SK-N-SH treated with all-trans-retinoic acid at 6 μM for 48 hours (cell line): ENCODE results near the gene AKR1A1.
A peak's percentile ranks its signal among the peaks of the same experiment; 100 is the strongest.

Source experiments
- ATAC-seq: fragments of 200-7000 bp; cut with Tn5 transposase; 3 replicates; pipeline ENCODE4 v1.9.1; 2020; ENCODE audit warnings: mild to moderate bottlenecking, moderate library complexity
- ARNTL ChIP-seq: fragments of 450-650 bp; formaldehyde crosslinking; IDR thresholded peaks from 2 replicates; pipeline ENCODE4 v1.5.0; 2020; ENCODE audit warnings: low read depth, mild to moderate bottlenecking, moderate library complexity, borderline replicate concordance
- BACH2 ChIP-seq: fragments of 250-450 bp; sonication (Bioruptor Pico); IDR thresholded peaks from 2 replicates; pipeline ENCODE4 v1.9.0; 2021; ENCODE audit warnings: mild to moderate bottlenecking, borderline replicate concordance
- CSDC2 ChIP-seq: fragments of 250-450 bp; sonication (Bioruptor Pico); IDR thresholded peaks from 2 replicates; pipeline ENCODE4 v1.5.0; 2020; ENCODE audit warnings: mild to moderate bottlenecking, moderate library complexity
- ESRRG ChIP-seq: fragments of 250-450 bp; sonication (Bioruptor Pico); IDR thresholded peaks from 2 replicates; pipeline ENCODE4 v1.6.1; 2021; ENCODE audit warnings: mild to moderate bottlenecking
- ISL1 ChIP-seq: fragments of 250-450 bp; sonication (Bioruptor Pico); IDR thresholded peaks from 2 replicates; pipeline ENCODE4 v2.1.2; 2022; ENCODE audit warnings: mild to moderate bottlenecking, moderate library complexity
- OSR1 ChIP-seq: fragments of 250-450 bp; sonication (Bioruptor Pico); IDR thresholded peaks from 2 replicates; pipeline ENCODE4 v1.8.0; 2022; ENCODE audit warnings: moderate library complexity, mild to moderate bottlenecking, inconsistent platforms
- PATZ1 ChIP-seq: fragments of 250-450 bp; sonication (Bioruptor Pico); IDR thresholded peaks from 2 replicates; pipeline ENCODE4 v1.8.0; 2020; ENCODE audit warnings: mild to moderate bottlenecking, moderate library complexity, borderline replicate concordance
- PPARA ChIP-seq: fragments of 250-450 bp; sonication (Bioruptor Pico); IDR thresholded peaks from 2 replicates; pipeline ENCODE4 v1.5.0; 2020; ENCODE audit warnings: mild to moderate bottlenecking, borderline replicate concordance
- RARB ChIP-seq: fragments of 250-450 bp; sonication (Bioruptor Pico); IDR thresholded peaks from 2 replicates; pipeline ENCODE4 v1.8.0; 2021; ENCODE audit warnings: mild to moderate bottlenecking, moderate library complexity
- SNAI2 ChIP-seq: fragments of 250-450 bp; sonication (Bioruptor Pico); IDR thresholded peaks from 2 replicates; pipeline ENCODE4 v1.5.0; 2020; ENCODE audit warnings: mild to moderate bottlenecking, moderate library complexity
- TCF4 ChIP-seq: fragments of 250-450 bp; sonication (Bioruptor Pico); IDR thresholded peaks from 2 replicates; pipeline ENCODE4 v1.8.0; 2021; ENCODE audit warnings: mild to moderate bottlenecking, moderate library complexity, borderline replicate concordance
- TOX ChIP-seq: fragments of 250-450 bp; sonication (Bioruptor Pico); IDR thresholded peaks from 2 replicates; pipeline ENCODE4 v1.8.0; 2021; ENCODE audit warnings: mild to moderate bottlenecking, moderate library complexity, borderline replicate concordance
- ZC3H10 ChIP-seq: fragments of 250-450 bp; sonication (Bioruptor Pico); IDR thresholded peaks from 2 replicates; pipeline ENCODE4 v1.5.1; 2021; ENCODE audit warnings: mild to moderate bottlenecking, moderate library complexity
- ZFP3 ChIP-seq: fragments of 250-450 bp; sonication (Bioruptor Pico); IDR thresholded peaks from 2 replicates; pipeline ENCODE4 v1.5.0; 2020; ENCODE audit warnings: mild to moderate bottlenecking, moderate library complexity
- ZNF565 ChIP-seq: fragments of 450-650 bp; formaldehyde crosslinking; conservative IDR thresholded peaks from 2 replicates; pipeline ENCODE4 v1.5.0; 2020; ENCODE audit warnings: low read depth, mild to moderate bottlenecking, moderate library complexity
- ZNF70 ChIP-seq: fragments of 450-650 bp; formaldehyde crosslinking; IDR thresholded peaks from 2 replicates; pipeline ENCODE4 v1.5.0; 2020; ENCODE audit warnings: mild to moderate bottlenecking, moderate library complexity
- ZNF8 ChIP-seq: fragments of 450-650 bp; formaldehyde crosslinking; IDR thresholded peaks from 2 replicates; pipeline ENCODE4 v1.5.0; 2020; ENCODE audit warnings: mild to moderate bottlenecking, moderate library complexity
- TF ChIP-seq, protein P1 (sequence below): fragments of 250-450 bp; sonication (Bioruptor Pico); IDR thresholded peaks from 2 replicates; pipeline ENCODE4 v1.8.0; 2021; ENCODE audit warnings: low read depth, mild to moderate bottlenecking, moderate library complexity, borderline replicate concordance
- TF ChIP-seq, protein P2 (sequence below): fragments of 250-450 bp; sonication (Bioruptor Pico); IDR thresholded peaks from 2 replicates; pipeline ENCODE4 v1.5.0; 2020; ENCODE audit warnings: mild to moderate bottlenecking, moderate library complexity
- TF ChIP-seq, protein P3 (sequence below): fragments of 250-450 bp; sonication (Bioruptor Pico); IDR thresholded peaks from 2 replicates; pipeline ENCODE4 v1.5.1; 2020; ENCODE audit warnings: low read depth, mild to moderate bottlenecking, moderate library complexity

Gene AKR1A1

GRCh38 chr1:45550401-45551351 is at the start of gene AKR1A1:
Gene AKR1A1, plus strand, starts transcription at chr1:45550826. Its CDS starts 10,969 bp downstream, at chr1:45561795.
- TF ChIP-seq TOX (CRISPR knock-in tag), result no peak
- TF ChIP-seq CSDC2 (CRISPR knock-in tag), result peak; percentile 89; the same call in 1 of the 2 replicates
- TF ChIP-seq, protein P1, sequence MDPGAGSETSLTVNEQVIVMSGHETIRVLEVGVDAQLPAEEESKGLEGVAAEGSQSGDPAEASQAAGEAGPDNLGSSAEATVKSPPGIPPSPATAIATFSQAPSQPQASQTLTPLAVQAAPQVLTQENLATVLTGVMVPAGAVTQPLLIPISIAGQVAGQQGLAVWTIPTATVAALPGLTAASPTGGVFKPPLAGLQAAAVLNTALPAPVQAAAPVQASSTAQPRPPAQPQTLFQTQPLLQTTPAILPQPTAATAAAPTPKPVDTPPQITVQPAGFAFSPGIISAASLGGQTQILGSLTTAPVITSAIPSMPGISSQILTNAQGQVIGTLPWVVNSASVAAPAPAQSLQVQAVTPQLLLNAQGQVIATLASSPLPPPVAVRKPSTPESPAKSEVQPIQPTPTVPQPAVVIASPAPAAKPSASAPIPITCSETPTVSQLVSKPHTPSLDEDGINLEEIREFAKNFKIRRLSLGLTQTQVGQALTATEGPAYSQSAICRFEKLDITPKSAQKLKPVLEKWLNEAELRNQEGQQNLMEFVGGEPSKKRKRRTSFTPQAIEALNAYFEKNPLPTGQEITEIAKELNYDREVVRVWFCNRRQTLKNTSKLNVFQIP (CRISPR knock-in tag), result 0 out of 2 replicates have a peak, but pooled peaks have one; percentile 16
- TF ChIP-seq, protein P2, sequence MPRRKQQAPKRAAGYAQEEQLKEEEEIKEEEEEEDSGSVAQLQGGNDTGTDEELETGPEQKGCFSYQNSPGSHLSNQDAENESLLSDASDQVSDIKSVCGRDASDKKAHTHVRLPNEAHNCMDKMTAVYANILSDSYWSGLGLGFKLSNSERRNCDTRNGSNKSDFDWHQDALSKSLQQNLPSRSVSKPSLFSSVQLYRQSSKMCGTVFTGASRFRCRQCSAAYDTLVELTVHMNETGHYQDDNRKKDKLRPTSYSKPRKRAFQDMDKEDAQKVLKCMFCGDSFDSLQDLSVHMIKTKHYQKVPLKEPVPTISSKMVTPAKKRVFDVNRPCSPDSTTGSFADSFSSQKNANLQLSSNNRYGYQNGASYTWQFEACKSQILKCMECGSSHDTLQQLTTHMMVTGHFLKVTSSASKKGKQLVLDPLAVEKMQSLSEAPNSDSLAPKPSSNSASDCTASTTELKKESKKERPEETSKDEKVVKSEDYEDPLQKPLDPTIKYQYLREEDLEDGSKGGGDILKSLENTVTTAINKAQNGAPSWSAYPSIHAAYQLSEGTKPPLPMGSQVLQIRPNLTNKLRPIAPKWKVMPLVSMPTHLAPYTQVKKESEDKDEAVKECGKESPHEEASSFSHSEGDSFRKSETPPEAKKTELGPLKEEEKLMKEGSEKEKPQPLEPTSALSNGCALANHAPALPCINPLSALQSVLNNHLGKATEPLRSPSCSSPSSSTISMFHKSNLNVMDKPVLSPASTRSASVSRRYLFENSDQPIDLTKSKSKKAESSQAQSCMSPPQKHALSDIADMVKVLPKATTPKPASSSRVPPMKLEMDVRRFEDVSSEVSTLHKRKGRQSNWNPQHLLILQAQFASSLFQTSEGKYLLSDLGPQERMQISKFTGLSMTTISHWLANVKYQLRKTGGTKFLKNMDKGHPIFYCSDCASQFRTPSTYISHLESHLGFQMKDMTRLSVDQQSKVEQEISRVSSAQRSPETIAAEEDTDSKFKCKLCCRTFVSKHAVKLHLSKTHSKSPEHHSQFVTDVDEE (CRISPR knock-in tag), result peak; percentile 50; the same call in 1 of the 2 replicates
- TF ChIP-seq ZNF70 (CRISPR knock-in tag), result 0 out of 2 replicates have a peak, but pooled peaks have one; percentile 4
- peak; percentile 43; the same call in 1 of the 2 replicates for TF ChIP-seq ZFP3
- TF ChIP-seq TCF4, result 0 out of 2 replicates have a peak, but pooled peaks have one; percentile 30
- no peak for TF ChIP-seq ZC3H10 (CRISPR knock-in tag)
- ATAC-seq, result peak; percentile 97

DNA sequence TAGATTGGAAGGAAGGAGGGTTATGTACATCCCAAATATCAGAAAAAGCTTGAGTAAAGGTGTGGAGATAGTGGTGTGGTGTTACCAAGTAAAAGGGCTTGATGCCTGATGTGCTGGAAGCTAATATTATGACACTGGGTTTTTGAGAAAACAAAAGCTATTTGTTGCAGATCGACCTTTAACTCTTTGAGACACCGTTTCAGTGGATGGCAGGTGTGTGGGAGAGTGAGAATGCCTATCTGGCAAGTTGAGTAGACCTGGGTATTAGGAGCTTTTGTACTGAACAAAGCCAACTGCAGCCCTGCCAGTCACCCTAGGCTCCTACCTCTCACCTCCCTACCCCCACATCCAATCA is 49.1 kb upstream of the AKR1A1 start:
- no peak for TF ChIP-seq ESRRG (CRISPR knock-in tag)
- no peak for TF ChIP-seq TOX (CRISPR knock-in tag)
- TF ChIP-seq ARNTL (CRISPR knock-in tag), result no peak
- no peak for TF ChIP-seq ZNF8
- no peak for TF ChIP-seq ZNF70 (CRISPR knock-in tag)
- ATAC-seq, result no peak

DNA sequence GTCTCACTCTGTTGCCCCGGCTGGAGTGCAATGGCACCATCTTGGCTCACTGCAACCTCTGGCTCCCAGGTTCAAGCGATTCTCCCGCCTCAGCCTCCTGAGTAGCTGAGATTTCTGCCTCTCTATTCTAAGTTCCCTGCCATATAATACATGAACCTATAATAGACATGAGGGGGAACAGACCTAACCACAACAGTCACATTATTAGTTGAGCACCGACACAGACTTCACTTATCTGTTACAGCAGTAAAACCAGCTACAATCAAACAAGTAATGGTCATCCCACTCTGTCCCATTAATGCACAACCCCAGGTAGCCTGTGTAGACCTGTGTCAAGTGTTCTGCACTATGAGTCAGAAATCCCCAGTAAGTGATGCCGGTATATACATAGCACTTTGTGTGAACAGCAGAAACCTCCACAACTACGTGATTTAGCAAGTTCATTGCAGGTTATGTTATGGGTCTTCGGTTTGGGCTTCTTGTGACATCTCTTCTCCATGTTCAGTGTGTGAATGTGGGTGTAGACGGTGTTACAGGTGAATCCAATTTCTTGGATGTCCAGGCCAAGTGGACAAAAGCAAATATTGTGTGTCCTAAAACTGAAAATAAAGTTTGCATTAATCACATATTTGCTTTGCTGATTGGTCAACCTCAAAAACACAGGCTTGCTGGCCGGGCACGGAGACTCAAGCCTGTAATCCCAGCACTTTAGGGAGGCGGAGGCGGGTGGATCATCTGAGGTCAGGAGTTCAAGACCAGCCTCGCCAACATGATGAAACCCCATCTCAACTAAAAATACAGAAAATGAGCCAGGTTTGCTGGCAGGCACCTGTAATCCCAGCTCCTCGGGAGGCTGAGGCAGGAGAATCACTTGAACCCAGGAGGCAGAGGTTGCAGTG is 46.9 kb upstream of the AKR1A1 start:
- no peak for ATAC-seq
- TF ChIP-seq ZNF565, result no peak
- no peak for TF ChIP-seq SNAI2 (CRISPR knock-in tag)
- no peak for TF ChIP-seq ZNF8
- TF ChIP-seq ZFP3, result no peak
- no peak for TF ChIP-seq OSR1
- no peak for TF ChIP-seq BACH2 (CRISPR knock-in tag)
- TF ChIP-seq, protein P2 (CRISPR knock-in tag), result no peak
- TF ChIP-seq CSDC2 (CRISPR knock-in tag), result no peak
- TF ChIP-seq TOX (CRISPR knock-in tag), result no peak
- TF ChIP-seq PATZ1 (CRISPR knock-in tag), result no peak
- no peak for TF ChIP-seq PPARA
- TF ChIP-seq ZC3H10 (CRISPR knock-in tag), result no peak
- TF ChIP-seq TCF4, result no peak
- TF ChIP-seq, protein P3, sequence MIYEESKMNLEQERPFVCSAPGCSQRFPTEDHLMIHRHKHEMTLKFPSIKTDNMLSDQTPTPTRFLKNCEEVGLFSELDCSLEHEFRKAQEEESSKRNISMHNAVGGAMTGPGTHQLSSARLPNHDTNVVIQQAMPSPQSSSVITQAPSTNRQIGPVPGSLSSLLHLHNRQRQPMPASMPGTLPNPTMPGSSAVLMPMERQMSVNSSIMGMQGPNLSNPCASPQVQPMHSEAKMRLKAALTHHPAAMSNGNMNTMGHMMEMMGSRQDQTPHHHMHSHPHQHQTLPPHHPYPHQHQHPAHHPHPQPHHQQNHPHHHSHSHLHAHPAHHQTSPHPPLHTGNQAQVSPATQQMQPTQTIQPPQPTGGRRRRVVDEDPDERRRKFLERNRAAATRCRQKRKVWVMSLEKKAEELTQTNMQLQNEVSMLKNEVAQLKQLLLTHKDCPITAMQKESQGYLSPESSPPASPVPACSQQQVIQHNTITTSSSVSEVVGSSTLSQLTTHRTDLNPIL (CRISPR knock-in tag), result no peak
- TF ChIP-seq RARB (CRISPR knock-in tag), result no peak
- no peak for TF ChIP-seq ISL1 (CRISPR knock-in tag)
- TF ChIP-seq, protein P1 (CRISPR knock-in tag), result no peak
